ENCODE results near the gene DTNB. TPM values are rescaled to one million over a fixed set of nuclear protein-coding genes. Genes with fewer than 3 reads are reported as not detected.
"Not testable (repeated sequence)": the region's sequence is repeated elsewhere in the genome, so short reads cannot be mapped to it uniquely, and the experiment has no call there.

The DTNB gene
- total and polyA plus RNA-seq, 2 donors (not counting 1 experiment from before 2014, with no cell fraction given): 5.1 to 5.4 TPM

DNA sequence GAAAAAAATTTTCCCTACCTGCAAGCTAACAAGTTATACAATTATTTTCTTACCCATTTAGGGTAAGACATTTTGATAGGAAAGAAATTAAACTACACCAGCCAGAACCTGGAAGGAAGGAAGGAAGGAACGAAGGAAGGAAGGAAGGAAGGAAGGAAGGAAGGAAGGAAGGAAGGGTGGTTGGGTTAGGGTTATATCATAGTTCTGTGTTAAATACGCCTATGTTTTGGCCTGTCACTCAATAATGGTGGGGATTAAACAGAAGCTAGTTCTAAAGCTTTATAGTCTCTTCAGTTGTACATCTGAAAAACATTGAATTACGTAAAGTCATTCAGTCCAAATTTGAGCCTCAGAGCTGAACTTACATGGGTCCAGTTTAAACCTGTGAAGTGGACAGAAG is 256.7 kb downstream of the DTNB start:
- Histone ChIP-seq H2AFZ (ENCODE audit: low read length) (no peak overlapping the region), H3K4me2 (ENCODE audit: extremely low read depth, insufficient read depth, low read length) (no peak overlapping the region), H3K79me2 (ENCODE audit: control insufficient read depth, insufficient read depth, low read length) (no peaks in the 10 kb centered on the region), H4K20me1 (ENCODE audit: control insufficient read depth, extremely low read depth, insufficient read depth, low read length) (no peaks in the 10 kb centered on the region), H3K36me3 (ENCODE audit: control insufficient read depth, insufficient read depth, low read length) (no peaks in the 10 kb centered on the region), H3K9me3 (ENCODE audit: control insufficient read depth, insufficient read depth, low read depth, low read length) (no peaks in the 10 kb centered on the region), H3K4me1 (ENCODE audit: control insufficient read depth, extremely low read depth, insufficient read depth, low read length) (no peaks in the 10 kb centered on the region), H3K27ac (ENCODE audit: insufficient read depth, low read length) (no peak overlapping the region), H3K9ac (ENCODE audit: insufficient read depth, low read length) (no peak overlapping the region), H3K27me3 (ENCODE audit: control insufficient read depth, insufficient read depth, low read length) (no peaks in the 10 kb centered on the region), H3K4me3 (replicated peaks in 1 of 4; ENCODE audit: control extremely low read depth in 1 of 4, insufficient read depth in 1 of 4, low read depth in 3 of 4, low read length in 4 of 4) (no peak overlapping the region)
- TF ChIP-seq, protein P1, sequence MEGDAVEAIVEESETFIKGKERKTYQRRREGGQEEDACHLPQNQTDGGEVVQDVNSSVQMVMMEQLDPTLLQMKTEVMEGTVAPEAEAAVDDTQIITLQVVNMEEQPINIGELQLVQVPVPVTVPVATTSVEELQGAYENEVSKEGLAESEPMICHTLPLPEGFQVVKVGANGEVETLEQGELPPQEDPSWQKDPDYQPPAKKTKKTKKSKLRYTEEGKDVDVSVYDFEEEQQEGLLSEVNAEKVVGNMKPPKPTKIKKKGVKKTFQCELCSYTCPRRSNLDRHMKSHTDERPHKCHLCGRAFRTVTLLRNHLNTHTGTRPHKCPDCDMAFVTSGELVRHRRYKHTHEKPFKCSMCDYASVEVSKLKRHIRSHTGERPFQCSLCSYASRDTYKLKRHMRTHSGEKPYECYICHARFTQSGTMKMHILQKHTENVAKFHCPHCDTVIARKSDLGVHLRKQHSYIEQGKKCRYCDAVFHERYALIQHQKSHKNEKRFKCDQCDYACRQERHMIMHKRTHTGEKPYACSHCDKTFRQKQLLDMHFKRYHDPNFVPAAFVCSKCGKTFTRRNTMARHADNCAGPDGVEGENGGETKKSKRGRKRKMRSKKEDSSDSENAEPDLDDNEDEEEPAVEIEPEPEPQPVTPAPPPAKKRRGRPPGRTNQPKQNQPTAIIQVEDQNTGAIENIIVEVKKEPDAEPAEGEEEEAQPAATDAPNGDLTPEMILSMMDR (conservative IDR thresholded peaks at IDR 0.05 in 1 of 2, IDR thresholded peaks at IDR 0.05 in 1 of 2; ENCODE audit: low read depth in 1 of 2, low read length in 2 of 2): no peak
- no peak for TF ChIP-seq EZH2 (IDR thresholded peaks at IDR 0.05; ENCODE audit: low read length, missing control alignments)
- DNase-seq (ENCODE audit: low read depth in 2 of 2): no peak

DNA sequence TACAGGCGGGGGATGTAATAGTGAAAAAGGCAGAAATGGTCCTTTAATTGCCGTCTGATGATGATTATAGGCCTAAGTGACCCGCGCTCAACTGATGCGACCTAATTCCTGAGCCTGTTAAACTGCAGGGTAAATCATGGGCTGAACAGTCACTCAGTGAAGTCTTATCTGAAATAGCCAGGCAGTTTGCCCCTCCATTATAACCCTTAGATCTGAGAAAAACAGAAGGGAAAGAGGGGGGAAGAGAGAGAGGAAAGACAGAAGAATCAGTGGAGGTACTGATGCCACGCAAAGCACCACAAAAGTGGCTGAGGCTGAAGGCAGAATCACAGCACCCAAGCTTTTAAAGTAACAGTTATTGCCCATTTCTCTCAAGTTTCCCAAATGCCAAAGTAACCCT is 258.6 kb downstream of the DTNB start:
- no peak overlapping the region for H3K4me3 ChIP-seq (replicated peaks in 1 of 4; ENCODE audit: control extremely low read depth in 1 of 4, insufficient read depth in 1 of 4, low read depth in 3 of 4, low read length in 4 of 4)
- H3K4me2 ChIP-seq (ENCODE audit: extremely low read depth, insufficient read depth, low read length): no peak overlapping the region
- no peaks in the 10 kb centered on the region for H3K36me3 ChIP-seq (ENCODE audit: control insufficient read depth, insufficient read depth, low read length)
- no peak overlapping the region for H3K9ac ChIP-seq (ENCODE audit: insufficient read depth, low read length)
- no peak for DNase-seq (ENCODE audit: low read depth in 2 of 2)
- H3K27ac ChIP-seq (ENCODE audit: insufficient read depth, low read length): no peak overlapping the region
- no peak overlapping the region for H2AFZ ChIP-seq (ENCODE audit: low read length)
- TF ChIP-seq, protein P1 (conservative IDR thresholded peaks at IDR 0.05 in 1 of 2, IDR thresholded peaks at IDR 0.05 in 1 of 2; ENCODE audit: low read depth in 1 of 2, low read length in 2 of 2): no peak
- TF ChIP-seq EZH2 (IDR thresholded peaks at IDR 0.05; ENCODE audit: low read length, missing control alignments): no peak
- H4K20me1 ChIP-seq (ENCODE audit: control insufficient read depth, extremely low read depth, insufficient read depth, low read length): no peaks in the 10 kb centered on the region
- H3K27me3 ChIP-seq (ENCODE audit: control insufficient read depth, insufficient read depth, low read length): no peaks in the 10 kb centered on the region
- H3K4me1 ChIP-seq (ENCODE audit: control insufficient read depth, extremely low read depth, insufficient read depth, low read length): no peaks in the 10 kb centered on the region
- no peaks in the 10 kb centered on the region for H3K79me2 ChIP-seq (ENCODE audit: control insufficient read depth, insufficient read depth, low read length)
- H3K9me3 ChIP-seq (ENCODE audit: control insufficient read depth, insufficient read depth, low read depth, low read length): no peaks in the 10 kb centered on the region

- H3K4me3 ChIP-seq (replicated peaks in 1 of 4; ENCODE audit: control extremely low read depth in 1 of 4, insufficient read depth in 1 of 4, low read depth in 3 of 4, low read length in 4 of 4); H3K4me2 ChIP-seq (ENCODE audit: extremely low read depth, insufficient read depth, low read length); H3K79me2 ChIP-seq (ENCODE audit: control insufficient read depth, insufficient read depth, low read length); H2AFZ ChIP-seq (ENCODE audit: low read length); H3K9me3 ChIP-seq (ENCODE audit: control insufficient read depth, insufficient read depth, low read depth, low read length); H3K4me1 ChIP-seq (ENCODE audit: control insufficient read depth, extremely low read depth, insufficient read depth, low read length); H3K36me3 ChIP-seq (ENCODE audit: control insufficient read depth, insufficient read depth, low read length); DNase-seq (ENCODE audit: low read depth in 2 of 2); H3K27ac ChIP-seq (ENCODE audit: insufficient read depth, low read length); H3K9ac ChIP-seq (ENCODE audit: insufficient read depth, low read length); H4K20me1 ChIP-seq (ENCODE audit: control insufficient read depth, extremely low read depth, insufficient read depth, low read length); H3K27me3 ChIP-seq (ENCODE audit: control insufficient read depth, insufficient read depth, low read length): not testable (repeated sequence)
Observed at GRCh38 chr2:25413409-25413808, 260.0 kb downstream of the DTNB start.

All from fibroblast of lung (primary cell).